ENCODE results near the gene KMT2D.
A peak's percentile ranks its signal among the peaks of the same experiment; 100 is the strongest.

KMT2D gene

DNA sequence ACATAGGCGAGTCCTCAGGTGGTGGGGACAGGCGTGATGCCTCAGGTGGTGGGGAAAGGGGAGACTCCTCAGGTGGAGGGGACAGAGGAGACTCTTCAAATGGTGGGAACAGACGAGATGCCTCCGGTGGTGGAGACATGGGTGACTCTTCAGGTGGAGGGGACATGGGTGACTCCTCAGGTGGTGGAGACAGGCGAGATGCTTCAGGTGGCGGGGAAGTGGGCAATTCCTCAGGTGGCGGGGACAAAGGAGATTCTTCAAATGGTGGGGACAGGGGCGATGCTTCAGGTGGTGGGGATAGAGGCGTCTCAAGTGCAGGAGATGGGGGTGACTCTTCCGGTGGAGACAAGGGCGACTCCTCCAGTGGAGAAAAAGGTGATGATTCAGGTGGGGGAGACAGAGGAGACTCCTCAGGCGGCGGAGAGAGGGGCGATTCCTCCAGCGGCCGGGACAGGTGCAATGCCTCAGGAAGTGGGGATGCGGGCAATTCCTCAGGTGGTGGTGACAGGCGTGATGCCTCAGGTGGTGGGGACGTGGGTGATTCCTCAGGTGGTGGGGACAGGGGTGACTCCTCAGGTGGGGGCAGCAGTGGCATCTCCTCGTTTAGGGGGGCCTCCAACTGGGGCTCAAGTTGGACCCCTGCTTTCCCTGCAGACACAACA, 8.7 kb downstream of the KMT2D start:
- no peak for DNase-seq (ENCODE audit: low read depth)

GRCh38 chr12:49051373-49051764, 9.2 kb downstream of the KMT2D start:
- no peak for DNase-seq (ENCODE audit: low read depth)

DNA sequence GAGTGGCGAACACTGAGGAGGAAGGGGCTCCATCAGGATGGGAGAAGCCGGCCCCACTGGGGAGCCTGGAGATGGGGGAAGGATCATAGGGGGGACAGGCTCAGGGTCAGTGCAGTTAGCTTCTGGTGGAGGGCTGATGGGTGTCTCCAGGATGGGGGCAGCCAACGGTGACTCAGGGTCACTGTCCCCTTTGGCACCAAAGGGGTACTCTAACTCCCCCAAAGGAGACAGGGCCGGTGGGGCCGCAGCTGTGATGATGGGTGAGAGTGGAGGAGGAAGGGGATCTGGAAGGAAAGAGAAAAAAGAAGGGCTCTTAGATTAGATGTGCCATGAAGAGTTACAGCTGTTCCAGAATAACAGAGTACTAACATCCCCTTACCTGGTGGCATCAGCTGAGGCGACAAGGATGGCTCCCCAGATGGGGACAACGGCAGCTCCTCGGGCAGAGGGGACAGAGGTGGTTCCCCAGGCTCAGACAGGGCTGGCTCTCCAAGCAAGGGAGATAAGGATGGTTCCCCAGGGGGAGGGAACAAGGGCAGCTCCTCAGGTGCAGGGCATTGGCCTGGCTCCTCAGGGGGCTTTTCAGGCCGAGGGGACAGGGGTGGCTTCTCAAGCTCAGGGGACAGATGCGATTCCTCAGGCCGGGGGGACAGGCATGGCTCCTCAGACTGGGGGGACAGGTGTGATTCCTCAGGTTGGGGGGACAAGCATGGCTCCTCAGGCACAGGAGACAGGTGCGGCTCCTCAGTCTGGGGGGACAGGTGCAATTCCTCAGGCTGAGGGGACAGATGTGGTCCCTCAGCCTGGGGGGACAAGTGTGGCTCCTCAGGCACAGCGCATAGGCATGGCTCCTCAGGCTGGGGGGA, 9.9 kb downstream of the KMT2D start:
- DNase-seq (ENCODE audit: low read depth), result no peak

- DNase-seq (ENCODE audit: low read depth), result no peak
Measured at GRCh38 chr12:49049566-49050224, 10.9 kb downstream of the KMT2D start.

- no peak for DNase-seq (ENCODE audit: low read depth)
Measured at GRCh38 chr12:49048953-49049352, 11.6 kb downstream of the KMT2D start.

DNA sequence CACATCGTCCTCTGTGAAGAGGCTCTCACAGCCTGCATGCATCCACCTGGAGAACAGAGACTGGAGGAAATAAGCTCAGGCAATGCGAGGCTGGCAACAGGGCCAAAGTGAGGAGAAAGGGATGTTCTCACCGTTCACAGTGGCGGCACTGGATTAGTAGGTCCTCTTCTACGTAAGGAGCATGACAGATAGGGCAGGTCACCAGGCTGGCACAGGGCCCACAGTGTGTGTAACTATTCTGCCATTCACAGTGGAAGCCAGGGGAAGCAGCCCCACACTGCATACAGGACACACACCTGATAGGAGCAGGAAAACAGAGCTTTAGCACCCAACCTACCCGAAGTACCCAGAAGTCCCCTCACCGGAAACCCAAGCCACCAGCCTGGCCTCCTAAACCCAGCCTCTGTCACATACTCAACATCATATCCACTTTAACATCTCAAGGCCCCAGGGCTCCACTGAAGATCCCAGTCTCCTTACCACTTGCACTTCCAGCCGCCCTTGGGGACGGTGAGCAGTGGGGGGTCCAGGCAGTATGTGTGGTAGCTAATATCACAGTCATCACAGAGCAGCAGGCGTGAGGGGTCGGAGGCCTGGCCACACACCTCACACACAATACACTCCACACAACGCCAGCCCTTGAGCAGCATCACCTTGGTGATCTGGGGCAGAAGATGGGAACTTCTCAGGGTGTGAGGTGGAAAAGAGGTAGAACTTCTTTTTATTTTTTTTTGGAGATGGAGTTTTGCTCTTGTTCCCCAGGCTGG, 14.3 kb downstream of the KMT2D start:
- DNase-seq (ENCODE audit: low read depth), result no peak

DNA sequence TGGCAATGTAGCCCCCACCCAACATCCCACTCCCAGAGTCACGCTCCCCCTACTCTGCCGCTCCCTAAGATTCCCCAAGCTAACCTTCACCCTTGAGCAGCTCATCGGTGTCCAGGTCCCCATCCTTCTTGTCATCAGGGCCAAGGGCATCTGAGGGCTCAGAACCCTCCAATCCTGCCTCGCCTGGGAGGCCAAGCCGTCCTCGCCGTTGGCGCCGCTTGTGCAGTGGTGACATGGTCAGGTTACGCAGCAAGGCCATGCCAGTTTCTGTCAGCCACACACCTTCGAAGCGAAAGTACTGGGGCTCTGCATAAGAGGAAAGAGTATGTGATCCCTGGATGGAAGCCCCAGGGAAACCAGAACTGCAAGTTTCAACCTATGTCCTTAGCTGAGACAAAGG, 15.9 kb downstream of the KMT2D start:
- DNase-seq (ENCODE audit: low read depth), result no peak

DNA sequence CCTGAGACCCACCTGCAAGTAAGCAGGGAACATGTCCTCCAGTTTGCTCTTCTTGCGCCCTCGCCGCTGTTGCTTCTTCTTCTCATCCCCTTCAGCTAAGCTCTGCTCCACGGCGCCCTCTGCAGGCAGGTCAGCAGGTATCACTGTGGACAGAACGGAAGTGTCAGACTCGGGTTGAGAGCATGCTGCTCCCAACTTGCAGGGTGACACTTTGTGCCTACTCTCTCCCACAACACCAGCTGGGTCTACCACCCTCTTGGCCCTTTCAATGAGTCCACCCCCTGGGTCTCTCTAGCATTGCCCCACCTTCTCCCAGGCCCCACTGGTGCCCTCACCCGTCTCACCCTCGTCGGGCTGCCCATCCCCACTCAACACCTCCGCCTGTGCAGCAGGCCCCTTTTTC, 16.7 kb downstream of the KMT2D start:
- peak; percentile 84 for DNase-seq (ENCODE audit: low read depth)

DNA sequence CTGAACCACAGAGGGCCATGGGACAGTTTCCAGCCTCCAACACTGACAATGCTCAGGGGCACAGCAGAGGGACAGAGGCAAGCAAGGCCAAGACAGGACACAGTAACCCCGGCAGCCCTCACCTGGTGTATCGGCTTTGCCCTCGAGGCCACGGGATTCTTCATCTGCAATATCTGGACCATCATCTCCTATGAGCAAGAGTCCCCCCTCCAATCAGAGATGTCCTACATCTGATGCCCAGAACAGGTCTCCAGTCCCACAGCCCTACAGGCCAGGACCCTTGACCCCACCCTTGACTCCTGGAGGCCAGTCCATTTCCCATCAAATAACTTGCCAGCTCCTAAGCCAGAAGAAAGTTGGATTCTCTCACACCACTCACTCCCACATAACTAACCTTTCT, 17.4 kb downstream of the KMT2D start:
- DNase-seq (ENCODE audit: low read depth), result no peak

DNA sequence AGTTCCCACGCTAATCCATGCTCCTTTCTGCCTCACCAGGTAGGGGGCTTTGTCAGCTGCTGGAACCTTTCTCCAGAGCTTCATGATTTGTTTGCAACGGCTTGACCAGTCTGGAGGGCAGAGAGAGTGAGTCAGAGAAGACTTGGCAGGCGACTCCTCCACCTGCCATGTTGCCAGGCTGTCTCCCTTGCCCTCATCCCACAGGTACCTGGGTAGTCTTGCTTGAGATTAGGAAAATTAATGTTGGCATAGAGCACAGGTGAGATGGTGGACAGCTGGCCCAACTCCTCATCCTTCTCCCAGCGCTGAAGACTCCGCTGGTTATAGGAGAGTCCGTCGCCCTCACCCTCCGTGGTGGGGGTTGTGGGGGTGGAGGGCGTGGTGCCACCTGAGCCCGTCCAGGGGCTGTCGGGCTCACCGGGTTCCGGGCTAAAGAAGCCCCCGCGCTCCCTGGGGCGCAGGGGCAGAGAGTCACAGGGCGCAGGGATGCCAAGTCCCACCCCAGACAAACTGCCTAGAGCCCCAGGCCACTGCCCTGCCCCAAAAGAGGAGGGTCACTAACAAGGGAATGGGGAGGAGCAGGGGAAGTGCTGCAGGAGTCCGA, 18.6 kb downstream of the KMT2D start:
- DNase-seq (ENCODE audit: low read depth), result no peak

DNA sequence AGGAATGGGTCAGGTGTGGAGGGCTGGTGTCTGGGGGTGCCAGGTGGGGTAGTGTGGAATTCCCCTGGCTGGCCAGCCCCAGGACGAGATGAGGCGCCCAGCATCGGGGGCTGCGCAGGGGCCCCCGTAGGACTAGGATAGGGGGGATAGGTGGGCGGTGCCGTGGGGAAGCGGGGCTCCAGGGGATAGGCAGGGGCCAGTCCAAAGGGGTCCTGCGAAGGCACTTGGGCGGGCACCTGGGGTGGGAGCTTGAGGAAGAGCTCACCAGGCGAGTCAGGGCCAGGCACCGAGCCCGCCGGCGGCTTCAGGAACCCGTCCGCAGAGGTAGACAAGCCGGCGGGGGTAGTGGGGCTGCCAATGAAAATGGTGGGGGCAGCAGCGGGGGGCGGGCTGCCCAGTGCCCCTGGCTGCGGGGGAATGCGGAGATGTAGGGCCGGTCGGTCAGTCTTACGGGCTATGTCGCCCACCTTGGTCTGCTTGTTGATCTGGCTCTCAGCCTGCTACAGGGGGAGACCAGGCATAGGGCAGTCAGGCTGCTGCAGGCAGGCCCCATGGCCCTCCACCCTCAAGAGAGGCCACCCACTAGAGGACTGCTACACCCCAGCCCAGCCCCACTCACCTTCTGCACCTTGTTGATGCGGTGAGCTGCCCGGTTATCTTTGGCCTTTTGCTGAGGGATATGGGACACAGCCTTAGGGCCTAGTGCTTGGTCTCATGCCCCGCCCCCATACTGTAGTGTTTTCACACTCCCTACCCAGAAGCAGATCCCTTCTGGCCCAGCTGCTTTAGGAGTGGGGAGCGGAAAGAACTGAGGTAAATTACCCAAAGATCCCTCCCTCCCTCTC, 19.3 kb downstream of the KMT2D start:
- no peak for DNase-seq (ENCODE audit: low read depth)

- no peak for DNase-seq (ENCODE audit: low read depth)
Measured at GRCh38 chr12:49040364-49040855, 20.2 kb downstream of the KMT2D start.

- DNase-seq (ENCODE audit: low read depth), result no peak
Measured at GRCh38 chr12:49039421-49040363, 20.9 kb downstream of the KMT2D start.

DNA sequence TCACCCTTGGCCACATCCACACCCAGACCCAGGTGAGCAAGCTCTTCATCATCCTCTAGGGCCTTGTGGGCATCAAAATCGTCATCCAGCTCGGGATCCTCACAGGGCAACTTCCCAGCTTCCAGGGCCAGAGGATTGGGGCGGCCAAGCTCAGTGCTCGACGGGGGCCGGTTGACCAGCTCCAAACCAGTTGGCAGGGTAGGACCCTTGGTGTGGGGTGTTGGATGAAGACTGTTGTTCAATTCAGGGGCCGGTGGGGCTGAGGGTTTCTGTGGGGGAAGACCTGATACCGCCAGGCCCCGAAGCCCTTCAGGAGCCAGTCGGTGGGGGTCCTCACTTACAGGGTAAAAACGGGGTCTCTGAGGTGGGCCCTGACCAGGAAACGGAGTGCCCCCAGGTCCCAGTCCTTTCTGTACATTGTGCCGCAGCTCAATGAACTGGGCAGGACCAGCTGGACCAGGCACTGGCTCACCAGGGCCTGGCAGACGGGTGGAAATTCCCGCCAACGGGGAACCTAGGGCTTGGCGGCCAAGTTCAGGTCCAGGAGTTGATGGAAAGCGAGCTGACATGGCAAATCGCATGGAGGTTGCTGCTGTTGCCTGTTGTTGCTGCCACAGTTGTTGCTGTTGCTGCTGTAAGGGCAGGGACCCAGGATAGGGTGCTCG, 22.2 kb downstream of the KMT2D start:
- no peak for DNase-seq (ENCODE audit: low read depth)

DNA sequence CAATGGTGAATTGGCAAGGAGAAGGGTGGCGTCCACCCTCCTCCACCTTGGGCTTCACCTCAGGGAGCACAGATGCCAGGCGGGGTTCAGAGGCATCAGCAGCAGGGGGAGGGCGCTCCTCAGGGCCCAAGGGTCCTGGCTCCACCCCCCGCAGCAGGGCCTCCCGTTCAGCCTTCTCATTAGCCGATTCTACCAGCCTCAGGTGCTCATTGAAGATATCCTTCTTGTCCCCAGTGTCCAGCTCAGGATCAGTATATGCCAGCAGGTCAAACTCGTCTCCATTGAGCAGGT, 22.7 kb downstream of the KMT2D start:
- DNase-seq (ENCODE audit: low read depth), result no peak

DNA sequence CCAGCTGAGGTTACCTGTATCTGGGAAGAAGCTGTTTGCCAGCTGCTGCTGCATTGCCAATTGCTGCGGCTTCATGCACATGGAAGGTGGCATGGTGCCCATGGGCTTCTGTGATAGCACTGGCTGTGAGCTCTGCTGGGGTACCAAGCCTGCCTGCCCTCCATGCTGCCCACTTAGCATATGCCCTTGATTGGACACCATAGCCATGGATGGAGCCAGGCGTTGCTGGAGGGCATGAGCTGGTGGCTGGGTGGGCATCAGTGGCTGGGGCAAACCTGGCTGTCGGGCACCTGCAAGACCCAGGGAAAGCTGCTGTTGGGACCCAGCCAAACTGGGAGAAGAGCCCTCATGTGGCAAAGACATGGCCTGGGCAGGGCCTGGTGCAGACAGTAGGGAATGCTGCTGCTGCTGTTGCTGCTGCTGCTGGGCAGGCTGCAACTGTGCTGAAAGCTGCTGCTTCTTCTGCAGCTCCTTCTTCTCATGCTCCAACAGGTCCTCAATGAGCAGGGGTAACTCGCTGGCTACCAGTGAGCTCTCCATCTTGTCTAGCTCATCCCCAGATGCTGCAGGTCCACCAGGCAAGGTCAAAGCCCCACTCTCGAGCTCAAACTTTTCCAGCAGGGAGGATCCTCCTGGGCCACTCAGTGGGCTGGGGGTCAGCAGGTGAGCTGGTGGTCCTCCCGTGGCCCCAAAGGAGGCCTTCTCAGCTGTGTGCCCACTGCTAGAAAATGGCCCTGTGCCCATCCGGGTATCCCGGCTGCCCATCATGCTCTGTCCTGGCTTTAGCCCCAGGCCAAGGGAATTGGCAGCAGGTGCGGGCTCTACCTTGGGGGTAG, 23.3 kb downstream of the KMT2D start:
- DNase-seq (ENCODE audit: low read depth), result no peak

GRCh38 chr12:49036029-49036428, 24.6 kb downstream of the KMT2D start:
- DNase-seq (ENCODE audit: low read depth), result no peak

DNA sequence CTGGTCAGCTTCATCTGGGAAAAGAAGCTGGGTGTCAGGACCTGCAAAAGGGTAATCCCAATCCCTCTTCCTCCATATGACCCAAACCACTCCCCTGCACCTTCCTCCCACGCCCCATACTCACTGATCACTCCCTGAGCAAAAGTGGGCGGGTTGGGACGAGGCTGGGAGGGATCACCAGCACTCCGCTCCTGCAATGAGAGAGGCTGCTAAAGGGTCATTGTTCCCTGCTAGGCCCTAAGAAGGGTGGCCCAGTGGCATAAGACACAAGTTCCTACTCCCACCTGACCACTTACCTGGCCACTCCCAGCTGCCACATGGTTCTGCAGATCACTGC, 26.3 kb downstream of the KMT2D start:
- no peak for DNase-seq (ENCODE audit: low read depth)

All from activated T-cell treated with anti-CD3 and anti-CD28 coated beads for 1 hour (primary cell).